Measurements from ENCODE around the gene PNPLA3. TPM values are rescaled to one million over a fixed set of nuclear protein-coding genes. Genes with fewer than 3 reads are reported as not detected.

PNPLA3 gene
- polyA plus RNA-seq, 3 donors: 1.1 to 1.8 (median 1.4) TPM

- no peak for DNase-seq (ENCODE audit: low read depth in 3 of 3, low spot score in 2 of 3)
These were observed 64.7 kb downstream of the PNPLA3 start for GRCh38 chr22:43988116-43988820.

GRCh38 chr22:43988960-43989359, 65.4 kb downstream of the PNPLA3 start:
- DNase-seq (ENCODE audit: low read depth in 3 of 3, low spot score in 2 of 3): no peak

- no peak for DNase-seq (ENCODE audit: low read depth in 3 of 3, low spot score in 2 of 3)
These were observed 66.4 kb downstream of the PNPLA3 start for GRCh38 chr22:43990044-43990443.

DNA sequence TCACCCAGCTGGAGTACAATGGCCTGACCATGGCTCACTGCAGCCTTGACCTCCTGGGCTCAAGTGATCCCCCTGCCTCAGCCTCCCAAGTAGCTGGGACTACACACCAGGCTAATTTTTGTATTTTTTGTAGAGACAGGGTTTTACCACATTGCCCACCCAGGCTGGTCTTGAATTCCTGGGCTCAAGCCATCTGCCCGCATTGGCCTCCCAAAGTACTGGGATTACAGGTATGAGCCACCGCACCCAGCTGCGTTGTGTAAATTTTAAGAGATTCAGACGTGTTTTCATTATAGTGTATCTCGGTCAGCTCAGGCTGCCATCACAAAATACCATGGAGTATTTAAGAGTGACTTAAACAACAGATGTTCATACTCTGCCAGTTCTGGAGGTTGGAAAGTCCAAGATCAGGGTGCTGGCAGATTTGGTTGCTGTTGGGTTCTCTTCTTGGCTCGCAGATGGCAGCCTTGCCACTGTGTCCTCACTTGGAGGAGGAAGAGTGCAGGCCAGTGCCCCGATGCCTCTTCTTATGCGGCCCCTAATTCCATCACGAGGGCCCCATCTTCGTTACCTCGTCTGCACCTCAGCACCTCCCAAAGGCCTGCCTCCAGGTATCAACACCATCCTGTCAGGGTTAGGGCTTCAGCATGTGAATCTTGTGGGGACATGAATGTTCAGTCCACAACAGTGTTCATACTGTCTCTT, 67.9 kb downstream of the PNPLA3 start:
- no peak for DNase-seq (ENCODE audit: low read depth in 3 of 3, low spot score in 2 of 3)

GRCh38 chr22:43992331-43992821, 68.8 kb downstream of the PNPLA3 start:
- DNase-seq (ENCODE audit: low read depth in 3 of 3, low spot score in 2 of 3): no peak

- no peak for DNase-seq (ENCODE audit: low read depth in 3 of 3, low spot score in 2 of 3)
These were observed 69.6 kb downstream of the PNPLA3 start for GRCh38 chr22:43993072-43993760.

- no peak for DNase-seq (ENCODE audit: low read depth in 3 of 3, low spot score in 2 of 3)
These were observed 70.4 kb downstream of the PNPLA3 start for GRCh38 chr22:43994006-43994405.

GRCh38 chr22:43994416-43994815, 70.8 kb downstream of the PNPLA3 start:
- DNase-seq (ENCODE audit: low read depth in 3 of 3, low spot score in 2 of 3): no peak

DNA sequence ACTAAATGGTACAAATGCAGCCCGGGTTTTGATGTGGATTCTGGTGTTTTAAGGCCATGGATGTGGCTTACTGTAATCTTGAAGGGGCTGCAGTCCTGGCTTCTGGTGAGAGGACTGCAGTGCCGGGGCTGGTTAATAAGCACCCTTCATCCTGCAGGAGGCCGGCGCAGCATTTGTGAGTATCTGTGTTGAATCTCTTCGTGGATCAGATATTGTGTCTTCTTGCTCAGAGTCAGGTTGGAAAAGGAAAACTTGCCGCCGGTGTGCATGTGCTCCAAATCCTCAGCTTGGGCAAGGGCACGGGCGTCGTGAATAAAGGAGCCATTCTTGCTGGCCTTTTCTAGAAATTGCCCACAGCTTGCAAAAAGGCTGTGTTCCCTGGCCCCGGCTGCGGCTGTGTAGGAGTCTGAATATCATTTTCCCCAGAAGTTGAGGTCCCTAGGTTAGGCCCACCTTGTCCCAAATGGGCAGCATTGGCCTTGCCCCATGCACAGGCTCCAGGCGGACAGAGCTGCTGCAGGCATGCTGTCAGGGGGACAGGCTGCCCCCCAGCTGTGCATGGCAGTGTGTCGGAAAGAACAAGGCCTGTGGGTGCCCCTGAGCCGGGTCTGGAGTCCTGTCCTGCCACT, 71.6 kb downstream of the PNPLA3 start:
- DNase-seq (ENCODE audit: low read depth in 3 of 3, low spot score in 2 of 3): no peak

GRCh38 chr22:43995798-43996169, 72.2 kb downstream of the PNPLA3 start:
- no peak for DNase-seq (ENCODE audit: low read depth in 3 of 3, low spot score in 2 of 3)

DNA sequence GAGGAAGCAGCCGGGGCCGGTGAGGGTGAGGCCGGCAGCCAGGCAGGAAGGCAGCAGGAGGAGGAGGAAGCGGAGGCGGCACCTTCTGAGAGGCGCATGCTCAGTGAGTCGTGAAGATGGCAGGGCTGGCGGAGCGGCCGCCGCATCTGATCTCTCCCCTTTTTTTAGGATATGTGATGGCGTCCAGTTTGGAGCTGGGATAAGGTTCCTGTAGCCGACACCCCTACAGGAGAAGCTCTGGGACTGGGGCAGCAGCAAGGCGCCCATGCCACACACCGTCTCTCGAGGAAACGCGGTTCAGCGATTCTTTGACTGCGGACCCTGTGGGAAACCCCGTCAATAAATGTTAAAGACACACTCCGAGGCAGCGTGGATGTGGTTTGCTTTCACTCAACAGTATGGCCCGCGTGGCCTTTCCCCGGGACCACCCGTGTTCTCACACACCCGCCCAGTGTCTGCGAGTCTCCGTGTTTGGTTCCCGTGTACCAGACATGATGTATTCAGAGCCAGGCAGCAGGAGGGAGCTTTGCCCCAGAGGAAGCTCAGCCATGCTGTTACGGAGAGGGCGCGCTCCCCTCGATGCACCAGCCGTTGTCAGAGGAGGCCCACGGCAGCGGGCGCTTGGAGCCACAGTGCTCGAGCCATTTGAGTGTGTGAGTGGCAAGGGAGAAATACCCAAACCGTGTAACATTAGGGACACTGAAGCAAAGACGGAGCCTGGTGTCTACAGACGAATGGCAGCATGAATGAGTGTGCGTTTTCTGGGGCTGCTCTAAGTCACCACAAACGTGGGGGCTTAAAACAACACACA, 72.8 kb downstream of the PNPLA3 start:
- DNase-seq (ENCODE audit: low read depth in 3 of 3, low spot score in 2 of 3): no peak

DNA sequence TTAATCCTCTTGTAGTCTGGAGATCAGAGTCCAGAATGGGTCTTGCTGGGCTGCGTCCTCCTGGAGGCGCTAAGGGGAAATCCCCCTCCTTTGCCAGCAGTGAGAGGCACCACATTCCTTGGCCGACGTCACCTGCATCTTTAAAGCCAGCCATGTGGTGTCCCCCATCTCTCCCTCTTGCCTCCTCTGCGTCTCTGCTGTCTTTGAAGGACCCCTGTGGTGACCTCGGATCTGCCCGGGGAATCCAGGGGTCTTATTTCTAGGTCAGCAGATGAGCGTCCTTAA, 73.3 kb downstream of the PNPLA3 start:
- no peak for DNase-seq (ENCODE audit: low read depth in 3 of 3, low spot score in 2 of 3)

Other genes starting within 250 kb of the PNPLA3 start
- 1 to 10 TPM; 5.1 to 5.6 (median 5.6) TPM for gene EFCAB6, start 111.5 kb upstream of the PNPLA3 start, polyA plus RNA-seq (ENCODE audit: insufficient read length in 3 of 3)
- 1 to 10 TPM; 1.9 to 2.9 (median 2.1) TPM for gene SULT4A1, start 61.3 kb upstream of the PNPLA3 start, polyA plus RNA-seq (ENCODE audit: insufficient read length in 3 of 3)
- under 1 TPM; 0.06 to 0.14 (median 0.08) TPM for gene PNPLA5, start 31.8 kb upstream of the PNPLA3 start, polyA plus RNA-seq (ENCODE audit: insufficient read length in 3 of 3)
- gene SAMM50, start 31.6 kb downstream of the PNPLA3 start, polyA plus RNA-seq (ENCODE audit: insufficient read length in 3 of 3): 10 to 100 TPM; 63.8 to 69.4 (median 65.0) TPM
- gene PARVB, start 100.5 kb downstream of the PNPLA3 start, polyA plus RNA-seq (ENCODE audit: insufficient read length in 3 of 3): 10 to 100 TPM; 20.8 to 24.2 (median 23.5) TPM